SK-N-SH (cell line): ENCODE data around the gene COLEC12.

ENCODE experiments used
- CTCF ChIP-seq: fragments of 200-600 bp; sonication (generic); IDR thresholded peaks from 2 replicates; pipeline ENCODE4 v1.6.1; 2017; ENCODE audit warnings: antibody characterized with exemption, mild to moderate bottlenecking, moderate library complexity
- FOXJ3 ChIP-seq: sonication (generic); formaldehyde crosslinking; IDR thresholded peaks from 2 replicates; pipeline ENCODE4 v1.5.1; 2020; ENCODE audit warnings: mild to moderate bottlenecking, missing genetic modification reagents
- FOXM1 ChIP-seq: IDR thresholded peaks from 2 replicates; pipeline ENCODE4 v1.4.0; 2012; ENCODE audit warnings: low read depth, mild to moderate bottlenecking
- POLR2AphosphoS5 ChIP-seq: IDR thresholded peaks from 2 replicates; pipeline ENCODE4 v1.6.1; 2012; ENCODE audit warnings: low read depth, low read length
- REST ChIP-seq: IDR thresholded peaks from 2 replicates; pipeline ENCODE4 v1.6.1; 2012; ENCODE audit warnings: mild to moderate bottlenecking, low read depth, low read length, moderate library complexity
- YY1 ChIP-seq: IDR thresholded peaks from 2 replicates; pipeline ENCODE4 v1.4.0; 2012; ENCODE audit warnings: low read depth, mild to moderate bottlenecking

DNA sequence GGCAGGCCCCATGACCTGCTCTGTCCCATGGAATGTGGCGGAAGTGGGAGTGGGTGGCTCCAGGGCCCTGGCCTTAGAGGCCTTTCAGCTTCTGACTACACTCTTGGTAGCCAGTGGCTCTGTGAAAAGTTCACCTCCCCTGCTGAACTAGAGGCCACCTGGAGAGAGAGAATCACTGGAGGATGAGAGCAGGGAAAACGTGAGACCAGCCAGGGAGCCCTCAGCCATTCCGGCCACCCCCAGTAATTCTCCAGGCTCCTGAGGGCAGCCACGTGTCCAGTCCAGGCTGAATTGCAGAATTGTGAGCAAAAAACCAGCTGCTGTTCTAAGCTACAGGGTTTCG lies 10.5 kb downstream of the COLEC12 start:
- TF ChIP-seq CTCF (no peak), FOXJ3 (CRISPR knock-in tag) (no peak), FOXM1 (no peak), YY1 (no peak), REST (no peak), POLR2AphosphoS5 (no peak)
